ENCODE data around the gene TMC8. TPM values are rescaled to one million over a fixed set of nuclear protein-coding genes. Genes with fewer than 3 reads are reported as not detected.

TMC8 gene
- total and polyA plus RNA-seq, 2 experiments from 2014 or later: 1.2 to 1.3 TPM

- H3K27ac Mint-ChIP-seq: no peak overlapping the region
- ATAC-seq: no peak
Measured at GRCh38 chr17:78116411-78116810, 14.2 kb upstream of the TMC8 start.

More at GRCh38 chr17:78116411-78116810, 14.2 kb upstream of the TMC8 start:
- H3K4me1 Mint-ChIP-seq: peaks cover 2% of the 10 kb centered on the region
- no peaks in the 10 kb centered on the region for H3K9me2 ChIP-seq (ENCODE audit: insufficient read depth)
- H3K4me1 ChIP-seq (ENCODE audit: insufficient read depth): no peaks in the 10 kb centered on the region
- 0 out of 2 replicates have a peak, but pooled peaks cover 3% of the 10 kb centered on the region for H3F3A ChIP-seq (replicated peaks; ENCODE audit: low read depth)
- DNase-seq (ENCODE audit: low spot score): no peak
- no peaks in the 10 kb centered on the region for H3K27me3 ChIP-seq (ENCODE audit: insufficient read depth)
- H3K79me2 ChIP-seq (replicated peaks; ENCODE audit: insufficient read depth): no peaks in the 10 kb centered on the region
- H3K4me3 ChIP-seq: no peak overlapping the region
- no peaks in the 10 kb centered on the region for H4K20me1 ChIP-seq (replicated peaks; ENCODE audit: insufficient read depth)
- H3K36me3 Mint-ChIP-seq (ENCODE audit: low read depth): peaks cover 14% of the 10 kb centered on the region
- H3K4me3 Mint-ChIP-seq: no peak overlapping the region
- H3K9me3 Mint-ChIP-seq: no peaks in the 10 kb centered on the region
- H3K36me3 ChIP-seq (ENCODE audit: insufficient read depth): no peaks in the 10 kb centered on the region
- TF ChIP-seq ZNF114 (CRISPR knock-in tag; IDR thresholded peaks at IDR 0.05): no peak
- no peak for TF ChIP-seq REST (IDR thresholded peaks at IDR 0.05; ENCODE audit: unreplicated experiment)
- no peak for TF ChIP-seq CTCF (conservative IDR thresholded peaks at IDR 0.05; ENCODE audit: low read depth in 2 of 2)
- TF ChIP-seq ETS1 (IDR thresholded peaks at IDR 0.05): no peak
- TF ChIP-seq STAT1 (IDR thresholded peaks at IDR 0.05; ENCODE audit: unreplicated experiment): no peak
- TF ChIP-seq POLR2AphosphoS5 (IDR thresholded peaks at IDR 0.05; ENCODE audit: low read depth): no peak
- no peak for TF ChIP-seq NANOG (IDR thresholded peaks at IDR 0.05; ENCODE audit: borderline replicate concordance)
- no peak for TF ChIP-seq ZNF331 (CRISPR knock-in tag; IDR thresholded peaks at IDR 0.05; ENCODE audit: low read depth)
- TF ChIP-seq ZNF462 (CRISPR knock-in tag; IDR thresholded peaks at IDR 0.05): no peak
- TF ChIP-seq JUNB (IDR thresholded peaks at IDR 0.05; ENCODE audit: unreplicated experiment): no peak
- no peak for TF ChIP-seq EZH2phosphoT487 (IDR thresholded peaks at IDR 0.05; ENCODE audit: unreplicated experiment)
- no peak for TF ChIP-seq CREB1 (CRISPR knock-in tag; IDR thresholded peaks at IDR 0.05; ENCODE audit: low read depth)
- TF ChIP-seq EZH2 (IDR thresholded peaks at IDR 0.05; ENCODE audit: low read depth, unreplicated experiment): no peak
- no peak overlapping the region for H2AFZ ChIP-seq
- peaks cover 16% of the 10 kb centered on the region for H3K27me3 Mint-ChIP-seq (ENCODE audit: insufficient read depth, low read depth, poor library complexity)
- no peak overlapping the region for H3K27ac ChIP-seq (ENCODE audit: low read depth)
- no peak overlapping the region for H3K4me2 ChIP-seq

All from GM23338 (cell line).